ENCODE measurements around the gene ABLIM3.

GRCh38 chr5:149099920-149100319 lies 41.4 kb upstream of the ABLIM3 start:
- TF ChIP-seq CTCF (IDR thresholded peaks at IDR 0.05): no peak
- TF ChIP-seq POLR2AphosphoS5 (IDR thresholded peaks at IDR 0.05): no peak
- TF ChIP-seq POLR2A (IDR thresholded peaks at IDR 0.05): no peak

All from breast epithelium (tissue), 3 donors.